PFSK-1 (cell line): Measurements from ENCODE around the gene SEC14L2.

ENCODE experiments used
- FOXP2 ChIP-seq: optimal IDR thresholded peaks from 2 replicates; pipeline ENCODE3; 2011; ENCODE audit warnings: borderline replicate concordance, control low read depth, inconsistent platforms; ENCODE audit not compliant: insufficient read depth; ENCODE audit errors: extremely low read length, extremely low read depth
- POLR2AphosphoS5 ChIP-seq: IDR thresholded peaks from 2 replicates; pipeline ENCODE4 v1.6.1; 2012; ENCODE audit warnings: low read depth, mild to moderate bottlenecking, control low read depth, low read length, moderate library complexity
- SIN3A ChIP-seq: IDR thresholded peaks from 2 replicates; pipeline ENCODE4 v1.6.1; 2012; ENCODE audit warnings: mild to moderate bottlenecking, low read length, moderate library complexity, borderline replicate concordance; ENCODE audit not compliant: insufficient read depth
- TAF1 ChIP-seq: IDR thresholded peaks from 2 replicates; pipeline ENCODE4 v1.6.1; 2012; ENCODE audit warnings: low read length, control low read depth, borderline replicate concordance; ENCODE audit not compliant: insufficient read depth
- TF ChIP-seq, protein P1 (sequence below), 2 experiments: IDR thresholded peaks; 2 replicates each; pipeline versions ENCODE4 v1.6.1 to v1.8.0; 2011 to 2012; ENCODE audit warnings: low read depth in 2 of 2, low read length in 2 of 2, control low read depth in 1 of 2, inconsistent platforms in 1 of 2, mild to moderate bottlenecking in 1 of 2, moderate library complexity in 1 of 2; ENCODE audit not compliant: insufficient read depth in 1 of 2

The SEC14L2 gene

DNA sequence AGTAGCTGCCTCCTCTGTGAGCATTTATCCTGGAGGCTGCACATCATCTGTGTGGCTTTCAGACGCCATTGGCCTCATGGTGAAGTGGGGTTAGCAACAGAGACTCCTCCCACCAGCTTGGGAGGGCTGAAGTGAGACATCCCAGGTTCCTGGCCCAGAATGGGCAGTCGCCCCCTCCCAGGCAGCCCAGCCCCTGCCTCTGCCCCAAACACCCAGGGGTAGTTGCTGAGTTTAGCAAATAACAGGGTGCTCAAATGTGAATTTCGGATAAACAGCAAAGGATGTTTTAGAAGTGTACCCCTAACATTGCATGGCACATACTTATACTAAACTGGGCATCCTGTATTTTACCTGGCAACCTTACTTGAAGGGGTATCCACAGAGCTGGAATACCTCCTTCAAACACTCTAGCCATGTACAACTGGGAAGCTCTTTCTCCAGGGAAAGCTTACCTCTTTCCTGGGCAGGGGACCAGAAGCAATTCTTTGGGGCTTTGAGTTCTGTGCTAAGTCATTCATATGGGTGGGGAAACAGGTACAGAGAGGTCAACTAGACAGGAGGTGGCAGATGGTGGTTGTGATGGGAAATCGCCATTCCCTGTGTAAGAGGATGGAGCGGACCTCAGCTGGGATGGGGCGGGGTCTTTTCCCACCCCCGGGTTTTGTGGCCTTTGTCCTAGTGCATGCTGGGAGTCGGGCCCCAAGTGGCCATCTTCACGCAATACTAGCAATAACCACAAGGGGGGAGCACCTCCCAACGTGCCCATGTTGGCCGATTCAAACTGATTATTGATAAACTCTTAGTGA, 48.0 kb downstream of the SEC14L2 start:
- no peak for TF ChIP-seq SIN3A
- TF ChIP-seq FOXP2: no peak
- no peak for TF ChIP-seq POLR2AphosphoS5
- TF ChIP-seq, protein P1, sequence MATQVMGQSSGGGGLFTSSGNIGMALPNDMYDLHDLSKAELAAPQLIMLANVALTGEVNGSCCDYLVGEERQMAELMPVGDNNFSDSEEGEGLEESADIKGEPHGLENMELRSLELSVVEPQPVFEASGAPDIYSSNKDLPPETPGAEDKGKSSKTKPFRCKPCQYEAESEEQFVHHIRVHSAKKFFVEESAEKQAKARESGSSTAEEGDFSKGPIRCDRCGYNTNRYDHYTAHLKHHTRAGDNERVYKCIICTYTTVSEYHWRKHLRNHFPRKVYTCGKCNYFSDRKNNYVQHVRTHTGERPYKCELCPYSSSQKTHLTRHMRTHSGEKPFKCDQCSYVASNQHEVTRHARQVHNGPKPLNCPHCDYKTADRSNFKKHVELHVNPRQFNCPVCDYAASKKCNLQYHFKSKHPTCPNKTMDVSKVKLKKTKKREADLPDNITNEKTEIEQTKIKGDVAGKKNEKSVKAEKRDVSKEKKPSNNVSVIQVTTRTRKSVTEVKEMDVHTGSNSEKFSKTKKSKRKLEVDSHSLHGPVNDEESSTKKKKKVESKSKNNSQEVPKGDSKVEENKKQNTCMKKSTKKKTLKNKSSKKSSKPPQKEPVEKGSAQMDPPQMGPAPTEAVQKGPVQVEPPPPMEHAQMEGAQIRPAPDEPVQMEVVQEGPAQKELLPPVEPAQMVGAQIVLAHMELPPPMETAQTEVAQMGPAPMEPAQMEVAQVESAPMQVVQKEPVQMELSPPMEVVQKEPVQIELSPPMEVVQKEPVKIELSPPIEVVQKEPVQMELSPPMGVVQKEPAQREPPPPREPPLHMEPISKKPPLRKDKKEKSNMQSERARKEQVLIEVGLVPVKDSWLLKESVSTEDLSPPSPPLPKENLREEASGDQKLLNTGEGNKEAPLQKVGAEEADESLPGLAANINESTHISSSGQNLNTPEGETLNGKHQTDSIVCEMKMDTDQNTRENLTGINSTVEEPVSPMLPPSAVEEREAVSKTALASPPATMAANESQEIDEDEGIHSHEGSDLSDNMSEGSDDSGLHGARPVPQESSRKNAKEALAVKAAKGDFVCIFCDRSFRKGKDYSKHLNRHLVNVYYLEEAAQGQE (IDR thresholded peaks at IDR 0.05; ENCODE audit: insufficient read depth in 1 of 2, low read depth in 2 of 2, low read length in 2 of 2): no peak
- no peak for TF ChIP-seq TAF1

DNA sequence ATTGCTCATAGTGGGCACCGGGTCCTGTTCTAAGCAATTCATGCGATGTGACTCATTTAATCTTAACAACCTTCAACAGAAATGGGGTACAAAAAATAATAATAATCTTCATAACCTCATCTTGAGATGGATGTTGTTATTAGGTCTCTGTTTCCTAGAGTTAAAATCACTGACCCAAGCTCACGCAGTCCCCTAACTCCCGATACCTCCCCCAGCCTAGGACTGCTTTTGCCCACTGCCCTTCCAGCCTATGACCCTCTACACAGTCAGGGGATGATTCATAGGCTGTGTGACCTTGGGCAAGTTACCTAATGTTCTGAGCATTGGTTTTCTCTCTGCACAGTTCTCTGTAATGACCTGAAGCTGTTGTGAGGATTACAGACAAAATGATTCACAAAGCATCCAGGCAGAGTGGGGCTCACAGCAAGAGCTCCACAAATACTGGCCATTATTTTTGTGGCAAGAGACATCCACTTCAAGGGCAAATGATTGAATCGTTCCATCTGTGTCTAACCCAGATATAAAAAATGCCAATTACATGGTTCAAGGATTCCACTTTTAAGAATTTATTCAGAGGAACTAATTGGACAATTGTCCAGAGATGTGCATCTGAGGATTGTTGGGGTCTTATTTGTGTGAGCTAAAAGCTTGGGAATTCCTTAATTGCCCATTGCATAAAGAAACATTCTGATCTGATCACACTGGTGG, 48.8 kb downstream of the SEC14L2 start:
- TF ChIP-seq, protein P1 (IDR thresholded peaks at IDR 0.05; ENCODE audit: insufficient read depth in 1 of 2, low read depth in 2 of 2, low read length in 2 of 2): no peak

DNA sequence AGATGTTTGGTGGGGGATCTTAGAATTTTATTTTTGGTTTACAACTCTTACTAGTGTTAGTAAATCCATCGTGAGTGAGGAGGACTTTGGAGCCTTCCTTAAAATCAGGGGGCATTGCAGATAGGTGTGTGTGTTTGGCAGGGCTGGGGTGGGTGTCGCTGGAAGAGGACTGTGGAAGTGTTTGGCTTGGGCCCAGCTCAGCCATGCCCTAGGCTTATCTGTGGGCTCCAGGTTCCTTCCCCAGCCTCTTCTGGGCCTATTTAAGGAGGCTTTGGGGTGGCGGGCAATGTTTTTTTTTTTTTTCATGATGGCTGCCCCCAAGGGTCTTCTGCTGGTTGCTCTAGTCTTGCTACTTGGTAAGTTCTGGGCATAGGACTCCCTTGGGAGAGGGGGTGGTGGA, 50.8 kb downstream of the SEC14L2 start:
- TF ChIP-seq FOXP2 (no peak), TAF1 (no peak), POLR2AphosphoS5 (no peak), SIN3A (no peak)

DNA sequence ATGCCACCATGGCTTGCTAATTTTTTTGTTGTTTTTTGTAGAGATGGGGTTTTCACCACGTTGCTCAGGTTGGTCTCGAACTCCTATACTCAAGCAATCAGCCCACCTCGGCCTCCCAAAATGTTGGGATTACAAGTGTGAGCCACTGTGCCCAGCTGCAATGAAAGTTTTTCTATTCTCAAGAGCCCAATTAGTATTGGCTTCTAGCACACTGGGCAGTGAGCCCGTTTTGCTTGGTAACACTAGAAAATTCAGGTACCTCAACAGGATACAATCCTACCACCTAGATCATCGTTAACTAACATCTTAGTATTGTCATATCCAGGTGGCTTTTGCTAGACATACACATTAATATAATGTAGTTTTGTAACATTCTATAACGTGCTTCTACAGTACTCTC, 56.0 kb downstream of the SEC14L2 start:
- TF ChIP-seq, protein P1 (IDR thresholded peaks at IDR 0.05; ENCODE audit: insufficient read depth in 1 of 2, low read depth in 2 of 2, low read length in 2 of 2): no peak
- TF ChIP-seq TAF1: no peak
- no peak for TF ChIP-seq FOXP2
- no peak for TF ChIP-seq POLR2AphosphoS5

DNA sequence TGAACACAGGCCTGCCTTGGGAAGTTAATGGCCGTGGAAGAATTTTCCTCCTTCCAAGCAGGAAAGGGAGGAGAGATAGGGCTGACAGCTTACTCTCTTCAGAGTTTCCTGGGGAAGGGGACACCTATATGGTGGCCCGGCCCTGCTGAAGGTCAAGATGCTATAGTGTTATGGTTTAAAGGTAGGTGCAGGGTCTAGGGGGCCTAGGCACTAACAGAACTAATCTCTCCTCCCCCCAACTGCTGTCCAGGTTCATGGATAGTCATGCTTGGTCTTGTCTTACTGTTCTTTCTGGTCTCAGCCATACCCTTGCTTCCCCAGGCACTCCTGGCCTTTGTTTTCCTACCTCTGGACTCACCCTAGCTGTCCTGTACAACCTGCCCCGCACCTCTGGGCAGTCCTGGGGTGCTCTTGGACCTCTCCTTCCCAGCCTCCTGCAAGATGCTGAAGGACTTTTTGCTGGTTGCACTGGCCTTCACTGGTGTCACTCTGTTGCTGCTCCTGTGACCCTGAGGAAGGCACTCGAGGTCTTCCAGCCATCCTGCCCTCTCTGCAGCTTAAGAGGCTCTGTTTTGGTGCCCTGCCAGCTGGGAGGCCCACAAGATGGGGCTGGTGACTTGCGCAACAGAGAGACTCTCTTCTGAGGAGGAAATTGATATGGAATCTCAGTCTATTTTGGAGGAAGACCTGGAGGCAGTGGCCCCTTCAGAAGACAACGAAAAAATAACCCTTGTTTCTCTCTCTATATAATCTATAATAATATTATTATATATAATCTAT, 57.1 kb downstream of the SEC14L2 start:
- TF ChIP-seq TAF1 (no peak), POLR2AphosphoS5 (no peak), FOXP2 (no peak), SIN3A (no peak)
- TF ChIP-seq, protein P1 (IDR thresholded peaks at IDR 0.05; ENCODE audit: insufficient read depth in 1 of 2, low read depth in 2 of 2, low read length in 2 of 2): no peak
